Nephron (organoid): ENCODE measurements around the gene SGTB.
"Not testable (repeated sequence)": the region's sequence is repeated elsewhere in the genome, so short reads cannot be mapped to it uniquely, and the experiment has no call there.

Source experiments
- H3K27ac Mint-ChIP-seq, 3 experiments: 2 replicates each; pipeline ENCODE4 v1.8.0; 2020; ENCODE audit warnings: mixed read lengths in 3 of 3, mild to moderate bottlenecking in 2 of 3, moderate library complexity in 1 of 3
- H3K27me3 Mint-ChIP-seq: 2 replicates; pipeline ENCODE4 v1.8.0; 2021; ENCODE audit warnings: low read depth, mild to moderate bottlenecking, moderate library complexity, mixed read lengths
- H3K36me3 Mint-ChIP-seq: 2 replicates; pipeline ENCODE4 v1.8.0; 2020; ENCODE audit warnings: low read depth, mixed read lengths
- H3K4me1 Mint-ChIP-seq: 2 replicates; pipeline ENCODE4 v1.8.0; 2020; ENCODE audit warnings: mixed read lengths
- H3K4me3 Mint-ChIP-seq, 3 experiments: 2 replicates each; pipeline ENCODE4 v1.8.0; 2020; ENCODE audit warnings: mild to moderate bottlenecking in 3 of 3, mixed read lengths in 3 of 3, moderate library complexity in 2 of 3
- H3K9me3 Mint-ChIP-seq: 2 replicates; pipeline ENCODE4 v1.8.0; 2020; ENCODE audit warnings: mixed read lengths
- CTCF ChIP-seq, 3 experiments: fragments of 200-600 bp; sonication (generic); IDR thresholded peaks; one replicate each; pipeline ENCODE4 v1.5.0; 2021; ENCODE audit warnings: antibody characterized with exemption in 3 of 3; ENCODE audit not compliant: unreplicated experiment in 3 of 3

The SGTB gene

GRCh38 chr5:65695896-65696295 is 26.0 kb downstream of the SGTB start:
- no peaks in the 10 kb centered on the region for H3K9me3 Mint-ChIP-seq
- peaks cover 23% of the 10 kb centered on the region for H3K36me3 Mint-ChIP-seq
- no peak for TF ChIP-seq CTCF (IDR thresholded peaks at IDR 0.05; ENCODE audit: unreplicated experiment in 3 of 3)
- H3K27me3 Mint-ChIP-seq = no peaks in the 10 kb centered on the region
- no peak overlapping the region for H3K4me3 Mint-ChIP-seq
- H3K27ac Mint-ChIP-seq = no peak overlapping the region
- no peaks in the 10 kb centered on the region for H3K4me1 Mint-ChIP-seq

GRCh38 chr5:65695162-65695755 is 26.6 kb downstream of the SGTB start:
- no peak for TF ChIP-seq CTCF (IDR thresholded peaks at IDR 0.05; ENCODE audit: unreplicated experiment in 3 of 3)
- Mint-ChIP-seq H3K27ac (no peak overlapping the region), H3K9me3 (no peaks in the 10 kb centered on the region), H3K27me3 (no peaks in the 10 kb centered on the region), H3K4me3 (no peak overlapping the region), H3K4me1 (no peaks in the 10 kb centered on the region), H3K36me3 (peaks cover 28% of the 10 kb centered on the region)

DNA sequence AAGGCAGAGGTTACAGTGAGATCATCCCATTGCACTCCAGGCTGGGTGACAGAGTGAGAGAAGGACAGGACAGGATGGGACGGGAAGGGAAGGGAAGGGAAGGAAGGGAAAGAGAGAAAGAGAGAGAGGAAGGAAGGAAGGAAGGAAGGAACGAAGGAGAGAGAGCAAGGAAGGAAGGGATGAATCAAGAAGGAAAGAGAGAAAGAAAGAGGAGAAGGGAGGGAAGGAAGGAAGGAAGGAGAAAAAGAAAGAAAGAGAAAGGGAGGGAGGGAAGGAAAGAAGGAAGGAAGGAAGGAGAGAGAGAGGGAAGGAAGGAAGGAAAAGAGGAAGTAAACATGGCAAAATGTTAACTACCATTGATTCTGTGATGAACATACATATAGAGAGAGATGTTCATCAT is 28.8 kb downstream of the SGTB start:
- Mint-ChIP-seq H3K27ac (no peak overlapping the region), H3K36me3 (peaks cover 18% of the 10 kb centered on the region), H3K27me3 (no peaks in the 10 kb centered on the region), H3K9me3 (no peaks in the 10 kb centered on the region), H3K4me3 (no peak overlapping the region), H3K4me1 (no peaks in the 10 kb centered on the region)
- no peak for TF ChIP-seq CTCF (IDR thresholded peaks at IDR 0.05; ENCODE audit: unreplicated experiment in 3 of 3)

GRCh38 chr5:65682148-65682547 is 39.8 kb downstream of the SGTB start:
- H3K27me3 Mint-ChIP-seq = no peaks in the 10 kb centered on the region
- H3K36me3 Mint-ChIP-seq = peaks cover 49% of the 10 kb centered on the region
- no peak for TF ChIP-seq CTCF (IDR thresholded peaks at IDR 0.05; ENCODE audit: unreplicated experiment in 3 of 3)
- no peaks in the 10 kb centered on the region for H3K4me1 Mint-ChIP-seq
- no peaks in the 10 kb centered on the region for H3K9me3 Mint-ChIP-seq
- no peak overlapping the region for H3K4me3 Mint-ChIP-seq
- H3K27ac Mint-ChIP-seq = no peak overlapping the region

- H3K27ac Mint-ChIP-seq, H3K4me1 Mint-ChIP-seq, H3K4me3 Mint-ChIP-seq, H3K9me3 Mint-ChIP-seq, H3K27me3 Mint-ChIP-seq: not testable (repeated sequence)
- peaks cover 47% of the 10 kb centered on the region for H3K36me3 Mint-ChIP-seq
Observed at GRCh38 chr5:65676056-65676455, 45.9 kb downstream of the SGTB start.

GRCh38 chr5:65674749-65675148 is 47.2 kb downstream of the SGTB start:
- TF ChIP-seq CTCF (IDR thresholded peaks at IDR 0.05; ENCODE audit: unreplicated experiment in 3 of 3) = no peak
- no peaks in the 10 kb centered on the region for H3K27me3 Mint-ChIP-seq
- H3K36me3 Mint-ChIP-seq = peaks cover 39% of the 10 kb centered on the region
- H3K4me3 Mint-ChIP-seq = no peak overlapping the region
- no peaks in the 10 kb centered on the region for H3K9me3 Mint-ChIP-seq
- H3K4me1 Mint-ChIP-seq = no peaks in the 10 kb centered on the region
- H3K27ac Mint-ChIP-seq = no peak overlapping the region
